SK-N-SH treated with all-trans-retinoic acid at 6 μM for 48 hours (cell line): ENCODE measurements around the gene SARDH.

Experiments
- ARNTL ChIP-seq: fragments of 450-650 bp; formaldehyde crosslinking; IDR thresholded peaks from 2 replicates; pipeline ENCODE4 v1.5.0; 2020; ENCODE audit warnings: low read depth, mild to moderate bottlenecking, moderate library complexity, borderline replicate concordance
- BACH2 ChIP-seq: fragments of 250-450 bp; sonication (Bioruptor Pico); IDR thresholded peaks from 2 replicates; pipeline ENCODE4 v1.9.0; 2021; ENCODE audit warnings: mild to moderate bottlenecking, borderline replicate concordance
- CSDC2 ChIP-seq: fragments of 250-450 bp; sonication (Bioruptor Pico); IDR thresholded peaks from 2 replicates; pipeline ENCODE4 v1.5.0; 2020; ENCODE audit warnings: mild to moderate bottlenecking, moderate library complexity
- CSRNP3 ChIP-seq: fragments of 250-450 bp; sonication (Bioruptor Pico); IDR thresholded peaks from 2 replicates; pipeline ENCODE4 v1.5.1; 2021; ENCODE audit warnings: mild to moderate bottlenecking, moderate library complexity
- GLIS3 ChIP-seq: fragments of 250-450 bp; sonication (Bioruptor Pico); IDR thresholded peaks from 2 replicates; pipeline ENCODE4 v1.5.0; 2020; ENCODE audit warnings: mild to moderate bottlenecking, moderate library complexity
- ISL1 ChIP-seq: fragments of 250-450 bp; sonication (Bioruptor Pico); IDR thresholded peaks from 2 replicates; pipeline ENCODE4 v2.1.2; 2022; ENCODE audit warnings: mild to moderate bottlenecking, moderate library complexity
- OSR1 ChIP-seq: fragments of 250-450 bp; sonication (Bioruptor Pico); IDR thresholded peaks from 2 replicates; pipeline ENCODE4 v1.8.0; 2022; ENCODE audit warnings: moderate library complexity, mild to moderate bottlenecking, inconsistent platforms
- PATZ1 ChIP-seq: fragments of 250-450 bp; sonication (Bioruptor Pico); IDR thresholded peaks from 2 replicates; pipeline ENCODE4 v1.8.0; 2020; ENCODE audit warnings: mild to moderate bottlenecking, moderate library complexity, borderline replicate concordance
- RARB ChIP-seq: fragments of 250-450 bp; sonication (Bioruptor Pico); IDR thresholded peaks from 2 replicates; pipeline ENCODE4 v1.8.0; 2021; ENCODE audit warnings: mild to moderate bottlenecking, moderate library complexity
- ZC3H10 ChIP-seq: fragments of 250-450 bp; sonication (Bioruptor Pico); IDR thresholded peaks from 2 replicates; pipeline ENCODE4 v1.5.1; 2021; ENCODE audit warnings: mild to moderate bottlenecking, moderate library complexity
- ZFP3 ChIP-seq: fragments of 250-450 bp; sonication (Bioruptor Pico); IDR thresholded peaks from 2 replicates; pipeline ENCODE4 v1.5.0; 2020; ENCODE audit warnings: mild to moderate bottlenecking, moderate library complexity
- ZFP30 ChIP-seq: fragments of 450-650 bp; formaldehyde crosslinking; IDR thresholded peaks from 2 replicates; pipeline ENCODE4 v1.5.0; 2022; ENCODE audit warnings: mild to moderate bottlenecking, moderate library complexity
- TF ChIP-seq, protein P1 (sequence below): fragments of 250-450 bp; sonication (Bioruptor Pico); IDR thresholded peaks from 2 replicates; pipeline ENCODE4 v1.8.0; 2021; ENCODE audit warnings: low read depth, mild to moderate bottlenecking, moderate library complexity, borderline replicate concordance

DNA sequence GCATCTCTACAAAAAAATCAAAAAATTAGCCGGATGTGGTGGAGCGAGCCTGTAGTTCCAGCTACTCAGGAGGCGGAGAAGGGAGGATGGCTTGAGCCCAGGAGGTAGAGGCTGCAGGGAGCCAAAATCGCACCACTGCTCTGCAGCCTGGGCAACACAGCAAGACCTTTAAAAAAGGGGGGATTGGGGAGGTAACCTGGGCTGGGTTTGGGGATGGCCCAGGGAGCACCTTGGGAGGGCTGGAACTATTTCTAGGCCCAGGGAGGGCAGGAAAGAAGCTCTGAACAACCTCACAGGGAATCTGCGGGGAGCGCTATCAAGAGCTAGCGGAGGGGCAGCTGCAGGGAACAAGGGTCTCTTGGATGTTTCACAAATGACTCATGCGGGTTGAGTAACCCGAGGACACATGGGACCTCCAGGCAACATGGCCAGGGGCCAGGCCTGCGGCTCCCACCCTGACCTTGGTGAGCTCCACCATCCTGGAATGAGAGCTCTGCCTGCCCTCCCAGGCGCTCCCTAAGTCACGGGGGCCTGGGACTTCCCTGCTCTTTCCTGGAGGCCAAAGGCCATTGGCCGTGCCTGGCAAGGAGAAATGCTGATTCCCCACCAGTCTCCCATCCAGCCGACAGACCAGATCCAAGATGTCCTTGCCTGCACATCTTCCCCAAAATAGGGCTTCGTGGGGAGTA is 23.4 kb downstream of the SARDH start:
- TF ChIP-seq OSR1 (CRISPR knock-in tag) (no peak), PATZ1 (no peak), ZC3H10 (no peak), ISL1 (no peak), GLIS3 (CRISPR knock-in tag) (no peak), ARNTL (CRISPR knock-in tag) (no peak), ZFP3 (CRISPR knock-in tag) (no peak), CSDC2 (CRISPR knock-in tag) (no peak), CSRNP3 (CRISPR knock-in tag) (no peak), BACH2 (no peak), RARB (CRISPR knock-in tag) (no peak), ZFP30 (CRISPR knock-in tag) (no peak)
- TF ChIP-seq, protein P1, sequence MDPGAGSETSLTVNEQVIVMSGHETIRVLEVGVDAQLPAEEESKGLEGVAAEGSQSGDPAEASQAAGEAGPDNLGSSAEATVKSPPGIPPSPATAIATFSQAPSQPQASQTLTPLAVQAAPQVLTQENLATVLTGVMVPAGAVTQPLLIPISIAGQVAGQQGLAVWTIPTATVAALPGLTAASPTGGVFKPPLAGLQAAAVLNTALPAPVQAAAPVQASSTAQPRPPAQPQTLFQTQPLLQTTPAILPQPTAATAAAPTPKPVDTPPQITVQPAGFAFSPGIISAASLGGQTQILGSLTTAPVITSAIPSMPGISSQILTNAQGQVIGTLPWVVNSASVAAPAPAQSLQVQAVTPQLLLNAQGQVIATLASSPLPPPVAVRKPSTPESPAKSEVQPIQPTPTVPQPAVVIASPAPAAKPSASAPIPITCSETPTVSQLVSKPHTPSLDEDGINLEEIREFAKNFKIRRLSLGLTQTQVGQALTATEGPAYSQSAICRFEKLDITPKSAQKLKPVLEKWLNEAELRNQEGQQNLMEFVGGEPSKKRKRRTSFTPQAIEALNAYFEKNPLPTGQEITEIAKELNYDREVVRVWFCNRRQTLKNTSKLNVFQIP, result no peak
